HEK293 (cell line): ENCODE results near the gene PTH2.

Source experiments
- CTCF ChIA-PET: fragments of 350-600 bp; formaldehyde crosslinking; extraction: SDS; loops from one replicate; lab custom pipeline; 2021; ENCODE audit warnings: antibody characterized with exemption; lab: Yijun Ruan, JAX
- POLR2A ChIA-PET: fragments of 300-600 bp; formaldehyde crosslinking; extraction: SDS; loops from one replicate; lab custom pipeline; 2020; ENCODE audit warnings: antibody characterized with exemption, inconsistent platforms; lab: Yijun Ruan, JAX
- H3K27ac ChIP-seq: fragments of 200-500 bp; sonication (Bioruptor generic); 2 replicates; pipeline ENCODE4 v1.5.1; 2014; ENCODE audit warnings: low read depth, low read length, control low read depth, inconsistent platforms; ENCODE audit errors: extremely low read depth
- H3K36me3 ChIP-seq, 2 experiments: fragments of 200-500 bp in 1 of 2; sonication (Bioruptor generic) in 1 of 2; 1 replicate in 1 of 2; 2 replicates in 1 of 2; pipeline ENCODE4 v1.5.1; 2014 to 2017; ENCODE audit warnings: inconsistent platforms in 2 of 2, low read length in 2 of 2; ENCODE audit not compliant: control insufficient read depth in 2 of 2, insufficient read depth in 1 of 2
- H3K4me1 ChIP-seq: fragments of 200-500 bp; sonication (Bioruptor generic); 2 replicates; pipeline ENCODE4 v1.5.1; 2014; ENCODE audit warnings: mild to moderate bottlenecking, low read length, inconsistent platforms; ENCODE audit not compliant: control insufficient read depth, insufficient read depth
- H3K4me3 ChIP-seq: 2 replicates; pipeline ENCODE4 v1.5.1; 2011; ENCODE audit warnings: low read depth, mild to moderate bottlenecking, control low read depth, low read length, moderate library complexity
- H3K9me3 ChIP-seq: fragments of 200-500 bp; sonication (Bioruptor generic); 2 replicates; pipeline ENCODE4 v1.5.1; 2014; ENCODE audit warnings: low read depth, low read length, inconsistent platforms; ENCODE audit not compliant: control insufficient read depth, insufficient read depth
- HOXC10 ChIP-seq: sonication (generic); formaldehyde crosslinking; IDR thresholded peaks from 2 replicates; pipeline ENCODE4 v1.8.1; 2023; ENCODE audit warnings: mild to moderate bottlenecking, missing genetic modification reagents
- OSR2 ChIP-seq: fragments of 450-650 bp; formaldehyde crosslinking; IDR thresholded peaks from 2 replicates; pipeline ENCODE4 v1.5.1; 2016; ENCODE audit warnings: missing biosample characterization, missing genetic modification characterization
- SETDB1 ChIP-seq: IDR thresholded peaks from one replicate; pipeline ENCODE4 v1.6.1; 2017; ENCODE audit warnings: mild to moderate bottlenecking, low read length, moderate library complexity, mixed read lengths; ENCODE audit not compliant: insufficient read length
- SP7 ChIP-seq: fragments of 450-650 bp; formaldehyde crosslinking; IDR thresholded peaks from 2 replicates; pipeline ENCODE4 v1.5.1; 2016; ENCODE audit warnings: missing biosample characterization, missing genetic modification characterization
- TCF7L2 ChIP-seq: IDR thresholded peaks from 2 replicates; pipeline ENCODE4 v1.6.1; 2011; ENCODE audit warnings: low read depth, mild to moderate bottlenecking, inconsistent platforms, low read length, moderate library complexity, borderline replicate concordance
- YY1 ChIP-seq: fragments of 450-650 bp; formaldehyde crosslinking; IDR thresholded peaks from 2 replicates; pipeline ENCODE4 v1.5.1; 2018; ENCODE audit warnings: missing biosample characterization, missing genetic modification characterization
- ZBTB8A ChIP-seq: fragments of 450-650 bp; formaldehyde crosslinking; IDR thresholded peaks from 2 replicates; pipeline ENCODE4 v1.5.1; 2016; ENCODE audit warnings: missing biosample characterization, missing genetic modification characterization
- ZIC2 ChIP-seq: fragments of 450-650 bp; formaldehyde crosslinking; IDR thresholded peaks from 2 replicates; pipeline ENCODE4 v1.5.1; 2016; ENCODE audit warnings: missing biosample characterization, missing genetic modification characterization
- ZNF138 ChIP-seq: fragments of 450-650 bp; formaldehyde crosslinking; IDR thresholded peaks from 2 replicates; pipeline ENCODE4 v1.5.1; 2016; ENCODE audit warnings: missing biosample characterization, missing genetic modification characterization, borderline replicate concordance
- ZNF155 ChIP-seq: fragments of 450-650 bp; formaldehyde crosslinking; IDR thresholded peaks from 2 replicates; pipeline ENCODE4 v1.5.1; 2016; ENCODE audit warnings: missing biosample characterization, missing genetic modification characterization
- ZNF16 ChIP-seq: fragments of 450-650 bp; formaldehyde crosslinking; IDR thresholded peaks from 2 replicates; pipeline ENCODE4 v1.5.1; 2016; ENCODE audit warnings: low read depth, missing biosample characterization, missing genetic modification characterization
- ZNF214 ChIP-seq: fragments of 450-650 bp; formaldehyde crosslinking; IDR thresholded peaks from 2 replicates; pipeline ENCODE4 v1.5.1; 2017; ENCODE audit warnings: missing biosample characterization, mild to moderate bottlenecking, missing genetic modification characterization, borderline replicate concordance
- ZNF37A ChIP-seq: fragments of 450-650 bp; IDR thresholded peaks from 2 replicates; pipeline ENCODE4 v1.5.1; 2018; ENCODE audit warnings: missing biosample characterization, missing genetic modification characterization
- ZNF394 ChIP-seq: fragments of 450-650 bp; formaldehyde crosslinking; IDR thresholded peaks from 2 replicates; pipeline ENCODE4 v1.5.1; 2016; ENCODE audit warnings: missing biosample characterization, missing genetic modification characterization, mild to moderate bottlenecking, moderate library complexity, borderline replicate concordance
- ZNF558 ChIP-seq: fragments of 450-650 bp; formaldehyde crosslinking; IDR thresholded peaks from 2 replicates; pipeline ENCODE4 v1.5.1; 2016; ENCODE audit warnings: missing biosample characterization, missing genetic modification characterization
- ZNF596 ChIP-seq: fragments of 450-650 bp; IDR thresholded peaks from 2 replicates; pipeline ENCODE4 v1.5.0; 2018; ENCODE audit warnings: missing biosample characterization, mild to moderate bottlenecking, missing genetic modification characterization, moderate library complexity
- ZNF600 ChIP-seq: fragments of 450-650 bp; formaldehyde crosslinking; IDR thresholded peaks from 2 replicates; pipeline ENCODE4 v1.5.1; 2016; ENCODE audit warnings: missing biosample characterization, missing genetic modification characterization
- ZNF610 ChIP-seq: fragments of 450-650 bp; formaldehyde crosslinking; IDR thresholded peaks from 2 replicates; pipeline ENCODE4 v1.5.1; 2016; ENCODE audit warnings: missing biosample characterization, missing genetic modification characterization, borderline replicate concordance
- ZNF626 ChIP-seq: fragments of 450-650 bp; sonication (Bioruptor Pico); formaldehyde crosslinking; IDR thresholded peaks from 2 replicates; pipeline ENCODE4 v1.5.1; 2018; ENCODE audit warnings: missing biosample characterization, missing genetic modification characterization, inconsistent platforms
- ZNF629 ChIP-seq: fragments of 450-650 bp; formaldehyde crosslinking; IDR thresholded peaks from 2 replicates; pipeline ENCODE4 v1.5.1; 2017; ENCODE audit warnings: missing biosample characterization, missing genetic modification characterization
- ZNF660 ChIP-seq: fragments of 450-650 bp; IDR thresholded peaks from 2 replicates; pipeline ENCODE4 v1.5.1; 2018; ENCODE audit warnings: missing biosample characterization, mild to moderate bottlenecking, missing genetic modification characterization
- ZNF701 ChIP-seq: fragments of 450-650 bp; formaldehyde crosslinking; IDR thresholded peaks from 2 replicates; pipeline ENCODE4 v1.5.1; 2016; ENCODE audit warnings: missing biosample characterization, missing genetic modification characterization
- ZNF76 ChIP-seq: fragments of 450-650 bp; formaldehyde crosslinking; IDR thresholded peaks from 2 replicates; pipeline ENCODE4; 2016; ENCODE audit warnings: low read depth, missing biosample characterization, missing genetic modification characterization, borderline replicate concordance
- ZNF785 ChIP-seq: fragments of 450-650 bp; formaldehyde crosslinking; IDR thresholded peaks from 2 replicates; pipeline ENCODE4 v1.5.1; 2016; ENCODE audit warnings: missing biosample characterization, missing genetic modification characterization
- ZNF837 ChIP-seq: fragments of 450-650 bp; formaldehyde crosslinking; IDR thresholded peaks from 2 replicates; pipeline ENCODE4 v1.5.1; 2016; ENCODE audit warnings: missing biosample characterization, missing genetic modification characterization
- ZSCAN30 ChIP-seq: fragments of 450-650 bp; IDR thresholded peaks from 2 replicates; pipeline ENCODE4 v1.5.1; 2018; ENCODE audit warnings: missing biosample characterization, mild to moderate bottlenecking, missing genetic modification characterization, moderate library complexity
- TF ChIP-seq, protein P1 (sequence below): fragments of 450-650 bp; formaldehyde crosslinking; IDR thresholded peaks from 2 replicates; pipeline ENCODE4 v1.5.1; 2017; ENCODE audit warnings: missing biosample characterization, missing genetic modification characterization
- TF ChIP-seq, protein P2 (sequence below): fragments of 450-650 bp; formaldehyde crosslinking; IDR thresholded peaks from 2 replicates; pipeline ENCODE4 v1.5.1; 2016; ENCODE audit warnings: missing biosample characterization, missing genetic modification characterization
- TF ChIP-seq, protein P3 (sequence below): fragments of 450-650 bp; formaldehyde crosslinking; IDR thresholded peaks from 2 replicates; pipeline ENCODE4 v1.5.1; 2016; ENCODE audit warnings: missing biosample characterization, missing genetic modification characterization
- TF ChIP-seq, protein P4 (sequence below): sonication (generic); formaldehyde crosslinking; IDR thresholded peaks from 2 replicates; pipeline ENCODE4 v1.8.1; 2022; ENCODE audit warnings: mild to moderate bottlenecking, moderate library complexity, missing genetic modification reagents
- TF ChIP-seq, protein P5 (sequence below): fragments of 450-650 bp; formaldehyde crosslinking; conservative IDR thresholded peaks from 2 replicates; pipeline ENCODE4 v1.5.1; 2016; ENCODE audit warnings: low read depth, missing biosample characterization, missing genetic modification characterization

The PTH2 gene

DNA sequence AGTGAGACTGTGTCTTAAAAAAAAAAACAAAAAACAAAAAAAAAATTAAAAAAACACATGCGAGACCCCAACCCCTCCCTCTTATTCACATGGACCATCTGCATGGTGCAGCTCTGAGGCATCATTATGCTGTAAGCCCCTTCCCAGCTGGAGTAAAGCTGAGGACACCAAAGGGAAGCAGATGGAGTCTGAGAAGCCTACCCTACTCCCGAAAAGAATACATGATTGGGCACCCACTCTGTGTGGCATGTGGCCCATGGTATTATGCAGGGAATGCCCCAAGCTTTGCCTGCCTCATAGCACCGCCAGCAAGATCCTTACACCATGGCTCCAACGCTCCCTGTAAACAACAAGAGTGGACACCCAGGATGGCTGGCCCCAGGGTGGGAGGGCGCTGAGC, 4.7 kb downstream of the PTH2 start (continued):
- TF ChIP-seq, protein P1, sequence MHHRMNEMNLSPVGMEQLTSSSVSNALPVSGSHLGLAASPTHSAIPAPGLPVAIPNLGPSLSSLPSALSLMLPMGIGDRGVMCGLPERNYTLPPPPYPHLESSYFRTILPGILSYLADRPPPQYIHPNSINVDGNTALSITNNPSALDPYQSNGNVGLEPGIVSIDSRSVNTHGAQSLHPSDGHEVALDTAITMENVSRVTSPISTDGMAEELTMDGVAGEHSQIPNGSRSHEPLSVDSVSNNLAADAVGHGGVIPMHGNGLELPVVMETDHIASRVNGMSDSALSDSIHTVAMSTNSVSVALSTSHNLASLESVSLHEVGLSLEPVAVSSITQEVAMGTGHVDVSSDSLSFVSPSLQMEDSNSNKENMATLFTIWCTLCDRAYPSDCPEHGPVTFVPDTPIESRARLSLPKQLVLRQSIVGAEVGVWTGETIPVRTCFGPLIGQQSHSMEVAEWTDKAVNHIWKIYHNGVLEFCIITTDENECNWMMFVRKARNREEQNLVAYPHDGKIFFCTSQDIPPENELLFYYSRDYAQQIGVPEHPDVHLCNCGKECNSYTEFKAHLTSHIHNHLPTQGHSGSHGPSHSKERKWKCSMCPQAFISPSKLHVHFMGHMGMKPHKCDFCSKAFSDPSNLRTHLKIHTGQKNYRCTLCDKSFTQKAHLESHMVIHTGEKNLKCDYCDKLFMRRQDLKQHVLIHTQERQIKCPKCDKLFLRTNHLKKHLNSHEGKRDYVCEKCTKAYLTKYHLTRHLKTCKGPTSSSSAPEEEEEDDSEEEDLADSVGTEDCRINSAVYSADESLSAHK, result no peak
- TF ChIP-seq ZNF600 (no peak), OSR2 (tag by site-specific recombination) (no peak), TCF7L2 (no peak), ZNF155 (tag by site-specific recombination) (no peak), ZNF37A (tag by site-specific recombination) (no peak), ZNF785 (tag by site-specific recombination) (no peak), ZNF16 (no peak), SP7 (tag by site-specific recombination) (no peak), ZIC2 (tag by site-specific recombination) (no peak)
- TF ChIP-seq, protein P2, sequence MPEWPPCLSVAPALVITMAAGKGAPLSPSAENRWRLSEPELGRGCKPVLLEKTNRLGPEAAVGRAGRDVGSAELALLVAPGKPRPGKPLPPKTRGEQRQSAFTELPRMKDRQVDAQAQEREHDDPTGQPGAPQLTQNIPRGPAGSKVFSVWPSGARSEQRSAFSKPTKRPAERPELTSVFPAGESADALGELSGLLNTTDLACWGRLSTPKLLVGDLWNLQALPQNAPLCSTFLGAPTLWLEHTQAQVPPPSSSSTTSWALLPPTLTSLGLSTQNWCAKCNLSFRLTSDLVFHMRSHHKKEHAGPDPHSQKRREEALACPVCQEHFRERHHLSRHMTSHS (tag by site-specific recombination), result no peak
- TF ChIP-seq, protein P3, sequence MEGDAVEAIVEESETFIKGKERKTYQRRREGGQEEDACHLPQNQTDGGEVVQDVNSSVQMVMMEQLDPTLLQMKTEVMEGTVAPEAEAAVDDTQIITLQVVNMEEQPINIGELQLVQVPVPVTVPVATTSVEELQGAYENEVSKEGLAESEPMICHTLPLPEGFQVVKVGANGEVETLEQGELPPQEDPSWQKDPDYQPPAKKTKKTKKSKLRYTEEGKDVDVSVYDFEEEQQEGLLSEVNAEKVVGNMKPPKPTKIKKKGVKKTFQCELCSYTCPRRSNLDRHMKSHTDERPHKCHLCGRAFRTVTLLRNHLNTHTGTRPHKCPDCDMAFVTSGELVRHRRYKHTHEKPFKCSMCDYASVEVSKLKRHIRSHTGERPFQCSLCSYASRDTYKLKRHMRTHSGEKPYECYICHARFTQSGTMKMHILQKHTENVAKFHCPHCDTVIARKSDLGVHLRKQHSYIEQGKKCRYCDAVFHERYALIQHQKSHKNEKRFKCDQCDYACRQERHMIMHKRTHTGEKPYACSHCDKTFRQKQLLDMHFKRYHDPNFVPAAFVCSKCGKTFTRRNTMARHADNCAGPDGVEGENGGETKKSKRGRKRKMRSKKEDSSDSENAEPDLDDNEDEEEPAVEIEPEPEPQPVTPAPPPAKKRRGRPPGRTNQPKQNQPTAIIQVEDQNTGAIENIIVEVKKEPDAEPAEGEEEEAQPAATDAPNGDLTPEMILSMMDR, result no peak
- TF ChIP-seq, protein P4, sequence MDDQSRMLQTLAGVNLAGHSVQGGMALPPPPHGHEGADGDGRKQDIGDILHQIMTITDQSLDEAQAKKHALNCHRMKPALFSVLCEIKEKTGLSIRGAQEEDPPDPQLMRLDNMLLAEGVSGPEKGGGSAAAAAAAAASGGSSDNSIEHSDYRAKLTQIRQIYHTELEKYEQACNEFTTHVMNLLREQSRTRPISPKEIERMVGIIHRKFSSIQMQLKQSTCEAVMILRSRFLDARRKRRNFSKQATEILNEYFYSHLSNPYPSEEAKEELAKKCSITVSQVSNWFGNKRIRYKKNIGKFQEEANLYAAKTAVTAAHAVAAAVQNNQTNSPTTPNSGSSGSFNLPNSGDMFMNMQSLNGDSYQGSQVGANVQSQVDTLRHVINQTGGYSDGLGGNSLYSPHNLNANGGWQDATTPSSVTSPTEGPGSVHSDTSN (CRISPR knock-in tag), result no peak

DNA sequence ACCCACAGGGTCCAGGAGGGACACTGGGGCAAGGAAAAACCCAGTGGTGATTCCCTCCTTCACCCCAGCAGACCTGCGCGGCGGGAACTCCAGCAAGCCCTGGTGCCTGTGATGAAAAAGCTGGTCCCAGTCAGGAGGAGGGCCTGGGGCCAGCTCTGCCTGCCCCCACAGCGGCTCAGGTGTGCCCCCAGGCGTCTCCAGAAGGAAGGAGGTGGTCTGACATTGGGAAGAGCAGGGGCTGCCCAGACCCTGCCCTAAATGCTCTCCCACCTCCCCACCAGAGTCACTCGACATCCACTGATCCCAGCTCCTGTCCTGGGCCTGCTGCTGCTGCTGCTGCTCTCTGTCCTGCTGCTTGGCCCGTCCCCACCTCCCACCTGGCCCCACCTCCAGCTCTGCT, 6.2 kb downstream of the PTH2 start:
- ChIA-PET POLR2A (interaction anchor here (0.5 to 0.7 kb wide), 2 partner anchors 36 to 48 kb away, joined by 3 read pairs; partner anchors contain the start of gene ALDH16A1), CTCF (interaction anchor here (0.6 to 1.8 kb wide), 7 partner anchors 10 to 192 kb away, joined by 3 to 5 read pairs (median 3); no protein-coding TSS in a partner anchor)
- Histone ChIP-seq H3K9me3 (no peaks in the 10 kb centered on the region), H3K4me1 (no peaks in the 10 kb centered on the region), H3K36me3 (no peaks in the 10 kb centered on the region), H3K27ac (no peak overlapping the region), H3K4me3 (no peak overlapping the region)
- TF ChIP-seq ZNF558 (no peak), ZNF138 (tag by site-specific recombination) (no peak), ZNF629 (tag by site-specific recombination) (no peak), ZNF660 (no peak), HOXC10 (CRISPR knock-in tag) (no peak), ZNF610 (tag by site-specific recombination) (no peak), SETDB1 (no peak), ZNF394 (tag by site-specific recombination) (no peak), ZNF701 (no peak), YY1 (no peak), ZNF626 (tag by site-specific recombination) (no peak), ZSCAN30 (tag by site-specific recombination) (no peak), ZNF214 (no peak), ZNF837 (tag by site-specific recombination) (no peak), ZBTB8A (no peak), ZNF596 (tag by site-specific recombination) (no peak), ZNF76 (tag by site-specific recombination) (no peak)
- TF ChIP-seq, protein P5, sequence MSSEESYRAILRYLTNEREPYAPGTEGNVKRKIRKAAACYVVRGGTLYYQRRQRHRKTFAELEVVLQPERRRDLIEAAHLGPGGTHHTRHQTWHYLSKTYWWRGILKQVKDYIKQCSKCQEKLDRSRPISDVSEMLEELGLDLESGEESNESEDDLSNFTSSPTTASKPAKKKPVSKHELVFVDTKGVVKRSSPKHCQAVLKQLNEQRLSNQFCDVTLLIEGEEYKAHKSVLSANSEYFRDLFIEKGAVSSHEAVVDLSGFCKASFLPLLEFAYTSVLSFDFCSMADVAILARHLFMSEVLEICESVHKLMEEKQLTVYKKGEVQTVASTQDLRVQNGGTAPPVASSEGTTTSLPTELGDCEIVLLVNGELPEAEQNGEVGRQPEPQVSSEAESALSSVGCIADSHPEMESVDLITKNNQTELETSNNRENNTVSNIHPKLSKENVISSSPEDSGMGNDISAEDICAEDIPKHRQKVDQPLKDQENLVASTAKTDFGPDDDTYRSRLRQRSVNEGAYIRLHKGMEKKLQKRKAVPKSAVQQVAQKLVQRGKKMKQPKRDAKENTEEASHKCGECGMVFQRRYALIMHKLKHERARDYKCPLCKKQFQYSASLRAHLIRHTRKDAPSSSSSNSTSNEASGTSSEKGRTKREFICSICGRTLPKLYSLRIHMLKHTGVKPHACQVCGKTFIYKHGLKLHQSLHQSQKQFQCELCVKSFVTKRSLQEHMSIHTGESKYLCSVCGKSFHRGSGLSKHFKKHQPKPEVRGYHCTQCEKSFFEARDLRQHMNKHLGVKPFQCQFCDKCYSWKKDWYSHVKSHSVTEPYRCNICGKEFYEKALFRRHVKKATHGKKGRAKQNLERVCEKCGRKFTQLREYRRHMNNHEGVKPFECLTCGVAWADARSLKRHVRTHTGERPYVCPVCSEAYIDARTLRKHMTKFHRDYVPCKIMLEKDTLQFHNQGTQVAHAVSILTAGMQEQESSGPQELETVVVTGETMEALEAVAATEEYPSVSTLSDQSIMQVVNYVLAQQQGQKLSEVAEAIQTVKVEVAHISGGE (tag by site-specific recombination), result no peak
